ENCODE results near the gene NPS. TPM values are rescaled to one million over a fixed set of nuclear protein-coding genes. Genes with fewer than 3 reads are reported as not detected.

The NPS gene
- total RNA-seq, 1 donor from 2014 or later = not detected

Other genes starting within 250 kb of the NPS start
- gene FOXI2, start 187.9 kb downstream of the NPS start, total RNA-seq = not detected in 2 replicates